HEK293 (cell line): Measurements from ENCODE around the gene SF1.
A peak's percentile ranks its signal among the peaks of the same experiment; 100 is the strongest.

Source experiments
- CTCF ChIA-PET: fragments of 350-600 bp; formaldehyde crosslinking; extraction: SDS; loops from one replicate; lab custom pipeline; 2021; ENCODE audit warnings: antibody characterized with exemption; lab: Yijun Ruan, JAX
- POLR2A ChIA-PET: fragments of 300-600 bp; formaldehyde crosslinking; extraction: SDS; loops from one replicate; lab custom pipeline; 2020; ENCODE audit warnings: antibody characterized with exemption, inconsistent platforms; lab: Yijun Ruan, JAX
- H3K27ac ChIP-seq: fragments of 200-500 bp; sonication (Bioruptor generic); 2 replicates; pipeline ENCODE4 v1.5.1; 2014; ENCODE audit warnings: low read depth, low read length, control low read depth, inconsistent platforms; ENCODE audit errors: extremely low read depth
- H3K36me3 ChIP-seq, 2 experiments: fragments of 200-500 bp in 1 of 2; sonication (Bioruptor generic) in 1 of 2; 1 replicate in 1 of 2; 2 replicates in 1 of 2; pipeline ENCODE4 v1.5.1; 2014 to 2017; ENCODE audit warnings: inconsistent platforms in 2 of 2, low read length in 2 of 2; ENCODE audit not compliant: control insufficient read depth in 2 of 2, insufficient read depth in 1 of 2
- H3K4me1 ChIP-seq: fragments of 200-500 bp; sonication (Bioruptor generic); 2 replicates; pipeline ENCODE4 v1.5.1; 2014; ENCODE audit warnings: mild to moderate bottlenecking, low read length, inconsistent platforms; ENCODE audit not compliant: control insufficient read depth, insufficient read depth
- H3K4me3 ChIP-seq: 2 replicates; pipeline ENCODE4 v1.5.1; 2011; ENCODE audit warnings: low read depth, mild to moderate bottlenecking, control low read depth, low read length, moderate library complexity
- H3K9me3 ChIP-seq: fragments of 200-500 bp; sonication (Bioruptor generic); 2 replicates; pipeline ENCODE4 v1.5.1; 2014; ENCODE audit warnings: low read depth, low read length, inconsistent platforms; ENCODE audit not compliant: control insufficient read depth, insufficient read depth
- KLF17 ChIP-seq: fragments of 450-650 bp; formaldehyde crosslinking; IDR thresholded peaks from 2 replicates; pipeline ENCODE4 v1.5.1; 2016; ENCODE audit warnings: missing biosample characterization, missing genetic modification characterization
- KLF7 ChIP-seq: fragments of 450-650 bp; formaldehyde crosslinking; IDR thresholded peaks from 2 replicates; pipeline ENCODE4 v1.5.1; 2016; ENCODE audit warnings: missing biosample characterization, missing genetic modification characterization, borderline replicate concordance
- ZBTB7A ChIP-seq: fragments of 450-650 bp; formaldehyde crosslinking; IDR thresholded peaks from 2 replicates; pipeline ENCODE4 v1.5.1; 2016; ENCODE audit warnings: low read depth, missing biosample characterization, missing genetic modification characterization
- ZBTB8A ChIP-seq: fragments of 450-650 bp; formaldehyde crosslinking; IDR thresholded peaks from 2 replicates; pipeline ENCODE4 v1.5.1; 2016; ENCODE audit warnings: missing biosample characterization, missing genetic modification characterization
- ZFHX2 ChIP-seq: fragments of 450-650 bp; formaldehyde crosslinking; conservative IDR thresholded peaks from 2 replicates; pipeline ENCODE4 v1.5.1; 2016; ENCODE audit warnings: missing biosample characterization, missing genetic modification characterization
- ZNF112 ChIP-seq: fragments of 450-650 bp; formaldehyde crosslinking; IDR thresholded peaks from 2 replicates; pipeline ENCODE4 v1.5.0; 2017; ENCODE audit warnings: missing biosample characterization, missing genetic modification characterization
- ZNF324 ChIP-seq: fragments of 450-650 bp; formaldehyde crosslinking; IDR thresholded peaks from 2 replicates; pipeline ENCODE4 v1.5.1; 2016; ENCODE audit warnings: missing biosample characterization, missing genetic modification characterization
- ZNF335 ChIP-seq: fragments of 450-650 bp; formaldehyde crosslinking; conservative IDR thresholded peaks from 2 replicates; pipeline ENCODE4 v1.5.1; 2016; ENCODE audit warnings: missing biosample characterization, missing genetic modification characterization
- ZNF366 ChIP-seq: fragments of 450-650 bp; formaldehyde crosslinking; conservative IDR thresholded peaks from 2 replicates; pipeline ENCODE4 v1.5.1; 2016; ENCODE audit warnings: missing biosample characterization, missing genetic modification characterization
- ZNF488 ChIP-seq: fragments of 450-650 bp; formaldehyde crosslinking; IDR thresholded peaks from 2 replicates; pipeline ENCODE4 v1.5.1; 2016; ENCODE audit warnings: missing biosample characterization, missing genetic modification characterization
- ZNF596 ChIP-seq: fragments of 450-650 bp; IDR thresholded peaks from 2 replicates; pipeline ENCODE4 v1.5.0; 2018; ENCODE audit warnings: missing biosample characterization, mild to moderate bottlenecking, missing genetic modification characterization, moderate library complexity
- ZNF624 ChIP-seq: fragments of 450-650 bp; formaldehyde crosslinking; IDR thresholded peaks from 2 replicates; pipeline ENCODE4 v1.5.1; 2017; ENCODE audit warnings: missing biosample characterization, missing genetic modification characterization
- ZNF677 ChIP-seq: fragments of 450-650 bp; IDR thresholded peaks from 2 replicates; pipeline ENCODE4 v1.5.0; 2018; ENCODE audit warnings: missing biosample characterization, mild to moderate bottlenecking, missing genetic modification characterization, moderate library complexity
- ZXDB ChIP-seq: fragments of 450-650 bp; formaldehyde crosslinking; IDR thresholded peaks from 2 replicates; pipeline ENCODE4 v1.5.1; 2016; ENCODE audit warnings: missing biosample characterization, missing genetic modification characterization
- TF ChIP-seq, protein P1 (sequence below): fragments of 450-650 bp; formaldehyde crosslinking; IDR thresholded peaks from 2 replicates; pipeline ENCODE4 v1.5.1; 2016; ENCODE audit warnings: missing biosample characterization, missing genetic modification characterization
- TF ChIP-seq, protein P2 (sequence below): fragments of 450-650 bp; formaldehyde crosslinking; IDR thresholded peaks from 2 replicates; pipeline ENCODE4 v1.5.1; 2016; ENCODE audit warnings: missing biosample characterization, missing genetic modification characterization
- TF ChIP-seq, protein P3 (sequence below): fragments of 450-650 bp; formaldehyde crosslinking; IDR thresholded peaks from 2 replicates; pipeline ENCODE4 v1.5.1; 2016; ENCODE audit warnings: missing biosample characterization, missing genetic modification characterization

SF1 gene

DNA sequence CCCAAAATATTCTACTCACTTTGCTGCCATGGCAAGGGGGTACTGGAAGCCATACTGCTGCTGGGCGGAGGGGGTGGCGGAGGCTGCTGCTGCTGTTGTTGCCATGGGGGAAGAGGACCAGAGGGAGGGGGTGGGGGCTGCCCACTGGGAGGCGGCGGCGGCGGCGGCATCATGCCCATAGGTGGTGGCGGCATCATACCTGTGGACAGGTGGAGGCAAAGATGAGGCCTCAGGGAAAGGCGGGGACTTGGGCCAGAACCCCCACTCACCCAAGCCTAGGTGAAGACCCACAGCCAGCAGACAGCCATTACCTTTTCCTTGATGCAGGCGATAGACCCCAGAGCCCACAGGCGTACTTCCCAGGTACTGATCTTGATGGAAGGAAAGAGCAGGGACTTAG lies 11.5 kb downstream of the SF1 start:
- peaks cover 2 to 97% of the 10 kb centered on the region in 2 experiments for H3K36me3 ChIP-seq
- no peak overlapping the region for H3K4me3 ChIP-seq
- POLR2A ChIA-PET, result interaction anchor here (1.6 kb wide), 1 partner anchor 8 kb away, joined by 5 read pairs; no protein-coding TSS in a partner anchor
- CTCF ChIA-PET, result interaction anchor here (1.4 to 1.9 kb wide), 4 partner anchors 10 to 15 kb away, joined by 4 to 13 read pairs (median 8); partner anchors contain the start of gene SF1
- TF ChIP-seq, protein P1, sequence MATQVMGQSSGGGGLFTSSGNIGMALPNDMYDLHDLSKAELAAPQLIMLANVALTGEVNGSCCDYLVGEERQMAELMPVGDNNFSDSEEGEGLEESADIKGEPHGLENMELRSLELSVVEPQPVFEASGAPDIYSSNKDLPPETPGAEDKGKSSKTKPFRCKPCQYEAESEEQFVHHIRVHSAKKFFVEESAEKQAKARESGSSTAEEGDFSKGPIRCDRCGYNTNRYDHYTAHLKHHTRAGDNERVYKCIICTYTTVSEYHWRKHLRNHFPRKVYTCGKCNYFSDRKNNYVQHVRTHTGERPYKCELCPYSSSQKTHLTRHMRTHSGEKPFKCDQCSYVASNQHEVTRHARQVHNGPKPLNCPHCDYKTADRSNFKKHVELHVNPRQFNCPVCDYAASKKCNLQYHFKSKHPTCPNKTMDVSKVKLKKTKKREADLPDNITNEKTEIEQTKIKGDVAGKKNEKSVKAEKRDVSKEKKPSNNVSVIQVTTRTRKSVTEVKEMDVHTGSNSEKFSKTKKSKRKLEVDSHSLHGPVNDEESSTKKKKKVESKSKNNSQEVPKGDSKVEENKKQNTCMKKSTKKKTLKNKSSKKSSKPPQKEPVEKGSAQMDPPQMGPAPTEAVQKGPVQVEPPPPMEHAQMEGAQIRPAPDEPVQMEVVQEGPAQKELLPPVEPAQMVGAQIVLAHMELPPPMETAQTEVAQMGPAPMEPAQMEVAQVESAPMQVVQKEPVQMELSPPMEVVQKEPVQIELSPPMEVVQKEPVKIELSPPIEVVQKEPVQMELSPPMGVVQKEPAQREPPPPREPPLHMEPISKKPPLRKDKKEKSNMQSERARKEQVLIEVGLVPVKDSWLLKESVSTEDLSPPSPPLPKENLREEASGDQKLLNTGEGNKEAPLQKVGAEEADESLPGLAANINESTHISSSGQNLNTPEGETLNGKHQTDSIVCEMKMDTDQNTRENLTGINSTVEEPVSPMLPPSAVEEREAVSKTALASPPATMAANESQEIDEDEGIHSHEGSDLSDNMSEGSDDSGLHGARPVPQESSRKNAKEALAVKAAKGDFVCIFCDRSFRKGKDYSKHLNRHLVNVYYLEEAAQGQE, result no peak
- TF ChIP-seq ZNF335 (tag by site-specific recombination), result no peak
- TF ChIP-seq ZNF324 (tag by site-specific recombination), result no peak
- 0 out of 2 replicates have a peak, but pooled peaks have one; percentile 22 for TF ChIP-seq ZFHX2 (tag by site-specific recombination)
- H3K4me1 ChIP-seq, result peaks cover 7% of the 10 kb centered on the region
- H3K9me3 ChIP-seq, result no peaks in the 10 kb centered on the region
- no peak overlapping the region for H3K27ac ChIP-seq

DNA sequence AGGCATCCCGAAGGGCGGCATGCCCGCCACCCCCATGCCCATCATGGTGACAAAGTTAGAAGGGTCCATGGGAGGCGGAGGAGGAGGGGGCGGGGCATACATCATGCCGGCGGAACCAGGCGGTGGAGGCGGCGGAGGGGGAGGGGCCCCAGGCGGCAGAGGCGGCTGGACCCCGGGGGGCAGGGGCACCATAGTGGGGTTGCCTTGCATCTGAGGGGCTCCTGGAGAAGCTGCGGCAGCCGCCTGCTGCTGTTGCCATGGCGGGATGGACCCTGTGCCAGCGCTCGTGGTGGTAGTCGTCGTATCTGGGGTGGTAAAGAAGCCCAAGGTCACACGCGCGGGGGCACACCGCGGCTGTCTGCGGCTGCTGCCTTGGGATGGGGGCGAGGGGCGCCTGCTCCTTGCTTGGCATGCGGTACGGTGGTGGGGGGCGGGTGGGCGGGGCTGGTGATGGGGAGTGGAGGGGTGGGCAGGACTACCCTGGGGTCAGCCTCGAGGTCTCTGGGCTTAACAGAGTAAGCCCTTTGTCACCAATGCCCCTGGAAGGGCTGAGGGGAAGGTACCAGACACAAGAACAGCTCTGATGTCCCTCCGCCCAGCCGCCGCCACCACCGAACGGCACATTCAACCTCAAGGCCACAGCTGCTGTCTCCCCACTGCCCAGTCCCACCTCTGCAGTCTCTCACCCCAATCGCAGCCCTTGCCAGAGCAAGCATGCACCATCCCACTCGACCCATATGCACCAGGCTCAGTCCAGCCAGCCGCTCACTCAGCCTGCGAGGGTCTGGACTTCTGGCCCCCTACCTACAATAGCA lies 12.3 kb downstream of the SF1 start:
- peaks cover 0 to 89% of the 10 kb centered on the region in 2 experiments; a peak in 2 of 3 replicates for H3K36me3 ChIP-seq
- H3K4me3 ChIP-seq, result no peak overlapping the region
- POLR2A ChIA-PET, result interaction anchor here (1.6 kb wide), 1 partner anchor 9 kb away, joined by 5 read pairs; no protein-coding TSS in a partner anchor
- no peak overlapping the region for H3K27ac ChIP-seq
- no peaks in the 10 kb centered on the region for H3K9me3 ChIP-seq
- TF ChIP-seq ZFHX2 (tag by site-specific recombination), result 0 out of 2 replicates have a peak, but pooled peaks have one; percentile 8
- TF ChIP-seq KLF7, result no peak
- TF ChIP-seq, all 188 proteins: peak for 1
- CTCF ChIA-PET, result interaction anchor here (0.6 to 4.0 kb wide), 3 partner anchors 19 to 459 kb away, joined by 5 to 22 read pairs (median 6); partner anchors contain the start of gene RASGRP2
- H3K4me1 ChIP-seq, result peaks cover 7% of the 10 kb centered on the region

DNA sequence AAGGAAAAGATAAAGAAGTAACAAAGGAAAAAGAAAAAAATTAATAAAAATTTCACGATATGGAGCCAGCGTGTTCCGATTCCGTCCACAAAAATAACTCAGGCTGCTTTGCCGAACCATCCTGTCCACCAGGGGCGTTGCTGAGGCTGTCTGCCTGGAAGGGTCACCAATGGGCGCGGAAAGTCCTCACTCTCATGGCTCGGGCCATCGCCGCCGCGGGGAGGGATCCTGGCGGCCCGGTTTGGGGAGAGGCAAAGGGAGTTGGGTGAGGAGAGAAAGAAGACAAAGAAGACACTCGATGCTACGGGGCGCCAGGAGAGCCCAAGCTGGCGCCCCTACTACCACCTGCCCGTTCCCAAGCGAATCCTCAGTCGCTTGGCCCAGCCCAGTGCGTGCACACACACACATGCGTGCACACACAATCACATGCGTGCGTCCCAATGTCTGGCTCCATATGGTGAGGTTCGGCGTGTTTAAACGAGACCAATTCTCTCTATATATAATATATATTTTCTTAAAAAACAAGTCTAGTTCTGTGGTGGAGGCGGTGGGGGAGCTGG lies 13.0 kb downstream of the SF1 start:
- Histone ChIP-seq H3K4me3 (no peak overlapping the region), H3K27ac (no peak overlapping the region), H3K4me1 (peaks cover 7% of the 10 kb centered on the region), H3K36me3 (peaks cover 0 to 85% of the 10 kb centered on the region in 2 experiments; a peak in 2 of 3 replicates), H3K9me3 (no peaks in the 10 kb centered on the region)
- ChIA-PET POLR2A (interaction anchor here (1.6 to 2.9 kb wide), 2 partner anchors 9 to 11 kb away, joined by 5 to 16 read pairs; no protein-coding TSS in a partner anchor), CTCF (interaction anchor here (0.6 to 4.0 kb wide), 3 partner anchors 19 to 458 kb away, joined by 5 to 22 read pairs (median 6); partner anchors contain the start of gene RASGRP2)
- TF ChIP-seq ZNF677 (tag by site-specific recombination) (no peak), ZNF366 (tag by site-specific recombination) (no peak), ZNF624 (no peak), ZNF596 (no peak), ZXDB (tag by site-specific recombination) (no peak), ZNF112 (tag by site-specific recombination) (no peak), ZNF324 (tag by site-specific recombination) (no peak), ZBTB8A (tag by site-specific recombination) (no peak), ZNF488 (tag by site-specific recombination) (no peak), ZBTB7A (tag by site-specific recombination) (no peak), KLF17 (tag by site-specific recombination) (no peak)
- TF ChIP-seq, protein P2, sequence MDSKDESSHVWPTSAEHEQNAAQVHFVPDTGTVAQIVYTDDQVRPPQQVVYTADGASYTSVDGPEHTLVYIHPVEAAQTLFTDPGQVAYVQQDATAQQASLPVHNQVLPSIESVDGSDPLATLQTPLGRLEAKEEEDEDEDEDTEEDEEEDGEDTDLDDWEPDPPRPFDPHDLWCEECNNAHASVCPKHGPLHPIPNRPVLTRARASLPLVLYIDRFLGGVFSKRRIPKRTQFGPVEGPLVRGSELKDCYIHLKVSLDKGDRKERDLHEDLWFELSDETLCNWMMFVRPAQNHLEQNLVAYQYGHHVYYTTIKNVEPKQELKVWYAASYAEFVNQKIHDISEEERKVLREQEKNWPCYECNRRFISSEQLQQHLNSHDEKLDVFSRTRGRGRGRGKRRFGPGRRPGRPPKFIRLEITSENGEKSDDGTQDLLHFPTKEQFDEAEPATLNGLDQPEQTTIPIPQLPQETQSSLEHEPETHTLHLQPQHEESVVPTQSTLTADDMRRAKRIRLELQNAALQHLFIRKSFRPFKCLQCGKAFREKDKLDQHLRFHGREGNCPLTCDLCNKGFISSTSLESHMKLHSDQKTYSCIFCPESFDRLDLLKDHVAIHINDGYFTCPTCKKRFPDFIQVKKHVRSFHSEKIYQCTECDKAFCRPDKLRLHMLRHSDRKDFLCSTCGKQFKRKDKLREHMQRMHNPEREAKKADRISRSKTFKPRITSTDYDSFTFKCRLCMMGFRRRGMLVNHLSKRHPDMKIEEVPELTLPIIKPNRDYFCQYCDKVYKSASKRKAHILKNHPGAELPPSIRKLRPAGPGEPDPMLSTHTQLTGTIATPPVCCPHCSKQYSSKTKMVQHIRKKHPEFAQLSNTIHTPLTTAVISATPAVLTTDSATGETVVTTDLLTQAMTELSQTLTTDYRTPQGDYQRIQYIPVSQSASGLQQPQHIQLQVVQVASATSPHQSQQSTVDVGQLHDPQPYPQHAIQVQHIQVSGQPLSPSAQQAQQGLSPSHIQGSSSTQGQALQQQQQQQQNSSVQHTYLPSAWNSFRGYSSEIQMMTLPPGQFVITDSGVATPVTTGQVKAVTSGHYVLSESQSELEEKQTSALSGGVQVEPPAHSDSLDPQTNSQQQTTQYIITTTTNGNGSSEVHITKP (tag by site-specific recombination), result no peak
- TF ChIP-seq, protein P3, sequence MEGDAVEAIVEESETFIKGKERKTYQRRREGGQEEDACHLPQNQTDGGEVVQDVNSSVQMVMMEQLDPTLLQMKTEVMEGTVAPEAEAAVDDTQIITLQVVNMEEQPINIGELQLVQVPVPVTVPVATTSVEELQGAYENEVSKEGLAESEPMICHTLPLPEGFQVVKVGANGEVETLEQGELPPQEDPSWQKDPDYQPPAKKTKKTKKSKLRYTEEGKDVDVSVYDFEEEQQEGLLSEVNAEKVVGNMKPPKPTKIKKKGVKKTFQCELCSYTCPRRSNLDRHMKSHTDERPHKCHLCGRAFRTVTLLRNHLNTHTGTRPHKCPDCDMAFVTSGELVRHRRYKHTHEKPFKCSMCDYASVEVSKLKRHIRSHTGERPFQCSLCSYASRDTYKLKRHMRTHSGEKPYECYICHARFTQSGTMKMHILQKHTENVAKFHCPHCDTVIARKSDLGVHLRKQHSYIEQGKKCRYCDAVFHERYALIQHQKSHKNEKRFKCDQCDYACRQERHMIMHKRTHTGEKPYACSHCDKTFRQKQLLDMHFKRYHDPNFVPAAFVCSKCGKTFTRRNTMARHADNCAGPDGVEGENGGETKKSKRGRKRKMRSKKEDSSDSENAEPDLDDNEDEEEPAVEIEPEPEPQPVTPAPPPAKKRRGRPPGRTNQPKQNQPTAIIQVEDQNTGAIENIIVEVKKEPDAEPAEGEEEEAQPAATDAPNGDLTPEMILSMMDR (tag by site-specific recombination), result no peak; the same call in 1 of the 2 replicates
